PC-9 (cell line): Measurements from ENCODE around the gene SHISA6. TPM values are rescaled to one million over a fixed set of nuclear protein-coding genes. Genes with fewer than 3 reads are reported as not detected.
A peak's percentile ranks its signal among the peaks of the same experiment; 100 is the strongest.

Experiments
- Bru-seq: library from RNA; stranded (reverse); fragments of 400-500 nt; gene quantifications from one replicate; lab custom pipeline; 2021; lab: Mats Ljungman, UMichigan
- BruChase-seq, 2 experiments: library from RNA; stranded (reverse); fragments of 400-500 nt; gene quantifications; one replicate each; lab custom pipeline; 2021; lab: Mats Ljungman, UMichigan
- BruUV-seq: library from RNA; stranded (reverse); fragments of 400-500 nt; replicated peaks from 2 replicates; lab custom pipeline; 2021; lab: Mats Ljungman, UMichigan
- CTCF ChIA-PET: fragments of 300-600 bp; sonication (Branson Sonifier 250); formaldehyde crosslinking; loops from one replicate; lab custom pipeline; 2022; ENCODE audit warnings: antibody characterized with exemption; lab: Charles Lee
- POLR2A ChIA-PET: fragments of 300-600 bp; sonication (Branson Sonifier 250); formaldehyde crosslinking; loops from one replicate; lab custom pipeline; 2022; ENCODE audit warnings: antibody characterized with exemption; ENCODE audit not compliant: unreplicated experiment; lab: Charles Lee
- DNase-seq, 2 experiments: peaks; one replicate each; pipeline versions ENCODE4 v3.0.0 to v3.0.0-alpha.2; 2015 to 2022; ENCODE audit warnings: mixed read lengths in 1 of 2
- H2AFZ ChIP-seq: fragments of 200-600 bp; sonication (generic); 2 replicates; pipeline ENCODE4 v1.8.1; 2017; ENCODE audit warnings: antibody characterized with exemption
- H3F3A ChIP-seq: fragments of 200-600 bp; sonication (generic); 2 replicates; pipeline ENCODE4 v1.8.1; 2017; ENCODE audit warnings: antibody characterized with exemption, mild to moderate bottlenecking, low read depth; ENCODE audit not compliant: insufficient read depth
- H3K27ac ChIP-seq: fragments of 200-600 bp; sonication (generic); 2 replicates; pipeline ENCODE4 v1.6.1; 2016; ENCODE audit warnings: mixed run types
- H3K27me3 ChIP-seq: fragments of 200-600 bp; sonication (generic); 2 replicates; pipeline ENCODE4 v1.6.1; 2016; ENCODE audit warnings: low read depth, mixed run types; ENCODE audit not compliant: insufficient read depth
- H3K36me3 ChIP-seq: fragments of 200-600 bp; sonication (generic); 2 replicates; pipeline ENCODE4 v1.6.1; 2016; ENCODE audit warnings: low read depth, mixed run types
- H3K4me1 ChIP-seq: fragments of 200-600 bp; sonication (generic); replicated peaks from 2 replicates; pipeline ENCODE4 v1.6.1; 2016; ENCODE audit warnings: mixed run types; ENCODE audit not compliant: insufficient read depth
- H3K4me2 ChIP-seq: fragments of 200-600 bp; sonication (generic); 2 replicates; pipeline ENCODE4 v1.6.1; 2017; ENCODE audit warnings: mixed run types
- H3K4me3 ChIP-seq: fragments of 200-600 bp; sonication (generic); 2 replicates; pipeline ENCODE4 v1.6.1; 2016; ENCODE audit warnings: mixed run types
- H3K79me2 ChIP-seq: fragments of 200-600 bp; sonication (generic); 2 replicates; pipeline ENCODE4 v1.6.1; 2017; ENCODE audit warnings: low read depth, mixed run types
- H3K9me2 ChIP-seq: fragments of 200-600 bp; sonication (generic); 2 replicates; pipeline ENCODE4 v1.8.1; 2017; ENCODE audit warnings: mild to moderate bottlenecking; ENCODE audit not compliant: insufficient read depth
- H3K9me3 ChIP-seq: fragments of 200-600 bp; sonication (generic); 2 replicates; pipeline ENCODE4 v1.8.1; 2016; ENCODE audit warnings: low read depth; ENCODE audit not compliant: insufficient read depth
- H4K20me1 ChIP-seq: fragments of 200-600 bp; sonication (generic); 2 replicates; pipeline ENCODE4 v1.8.1; 2017; ENCODE audit not compliant: insufficient read depth
- EZH2 ChIP-seq: fragments of 200-600 bp; sonication (generic); IDR thresholded peaks from 2 replicates; pipeline ENCODE4 v1.8.0; 2017; ENCODE audit warnings: antibody characterized with exemption, low read depth
- intact Hi-C: fragments of 100-400 bp; cut with micrococcal nuclease; formaldehyde crosslinking; loops from one replicate; pipeline ENCODE4 v1.10.0; 2022; ENCODE audit not compliant: unreplicated experiment
- long read RNA-seq: library from polyadenylated mRNA; stranded (forward); transcript quantifications from one replicate; pipeline ENCODE4 v2.0.0, GENCODE V29; 2022
- total RNA-seq: library from RNA; stranded (reverse); gene quantifications from 2 replicates; pipeline ENCODE4 v1.2.3, GENCODE V29; 2021
- TF ChIP-seq, protein P1 (sequence below): fragments of 200-600 bp; sonication (generic); conservative IDR thresholded peaks from 2 replicates; pipeline ENCODE4 v1.6.1; 2017; ENCODE audit warnings: mixed run types, antibody characterized with exemption, mild to moderate bottlenecking, moderate library complexity

Gene SHISA6
- not detected in 2 replicates for total RNA-seq
- percentile 0 among the genes with signal in this experiment for Bru-seq, nascent RNA
- percentile 0 among the genes with signal in this experiment for BruChase-seq, experiment 1, labeled RNA remaining after a 2-hour chase
- BruChase-seq, experiment 2, labeled RNA remaining after a 6-hour chase = percentile 0 among the genes with signal in this experiment
- long read RNA-seq = 0 reads

DNA sequence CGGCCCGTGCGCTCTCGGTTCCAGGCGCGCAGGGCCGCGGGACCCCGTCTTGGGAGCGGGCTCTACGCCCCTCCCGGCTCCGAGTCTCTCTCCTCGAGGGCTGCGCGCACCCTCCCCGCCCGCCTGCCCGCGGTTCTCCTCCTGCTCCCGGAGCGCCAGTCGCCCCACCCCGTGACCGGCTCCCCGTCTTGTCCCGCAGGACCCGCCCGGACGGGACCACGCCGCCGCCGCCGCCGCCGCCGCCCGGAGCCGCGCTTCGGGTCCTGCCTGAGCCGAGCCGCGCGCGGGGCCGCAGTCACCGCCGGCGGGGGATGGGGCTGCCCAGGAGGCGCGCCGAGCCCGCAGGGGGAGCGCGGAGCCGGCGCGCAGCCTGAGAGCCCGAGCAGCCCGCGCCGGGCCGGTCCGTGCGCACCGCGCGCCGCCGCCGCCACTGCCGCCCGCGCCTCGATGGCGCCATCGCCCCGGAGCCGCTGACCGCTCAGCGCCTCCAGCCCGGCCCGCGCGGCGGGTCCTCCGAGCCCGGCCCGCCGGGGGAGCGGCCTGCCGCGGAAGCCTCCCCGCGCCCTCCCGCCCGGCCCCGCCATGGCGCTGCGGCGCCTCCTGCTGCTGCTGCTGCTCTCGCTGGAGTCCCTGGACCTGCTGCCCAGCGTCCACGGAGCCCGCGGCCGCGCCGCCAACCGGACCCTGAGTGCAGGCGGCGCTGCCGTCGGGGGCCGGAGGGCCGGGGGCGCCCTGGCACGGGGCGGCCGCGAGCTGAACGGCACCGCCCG lies at the start of gene SHISA6:
Gene SHISA6 (plus strand): TSS at position 373 of the 770 bp plus-strand sequence.
- BruUV-seq = no TSS peak
- no peak within 1 kb of the TSS for H3K27ac ChIP-seq
- H3K79me2 ChIP-seq = no peaks in the 10 kb centered on the region
- H3F3A ChIP-seq = no peaks in the 10 kb centered on the region
- no peak within 1 kb of the TSS for H3K4me2 ChIP-seq
- H3K4me1 ChIP-seq = no peaks in the 10 kb centered on the region
- no peak within 1 kb of the TSS for H3K4me3 ChIP-seq
- intact Hi-C loops = no loop called here
- ChIA-PET CTCF (no interaction called here), POLR2A (no interaction called here)
- H2AFZ ChIP-seq = no peak within 1 kb of the TSS
- no peaks in the 10 kb centered on the region for H4K20me1 ChIP-seq
- TF ChIP-seq, protein P1, sequence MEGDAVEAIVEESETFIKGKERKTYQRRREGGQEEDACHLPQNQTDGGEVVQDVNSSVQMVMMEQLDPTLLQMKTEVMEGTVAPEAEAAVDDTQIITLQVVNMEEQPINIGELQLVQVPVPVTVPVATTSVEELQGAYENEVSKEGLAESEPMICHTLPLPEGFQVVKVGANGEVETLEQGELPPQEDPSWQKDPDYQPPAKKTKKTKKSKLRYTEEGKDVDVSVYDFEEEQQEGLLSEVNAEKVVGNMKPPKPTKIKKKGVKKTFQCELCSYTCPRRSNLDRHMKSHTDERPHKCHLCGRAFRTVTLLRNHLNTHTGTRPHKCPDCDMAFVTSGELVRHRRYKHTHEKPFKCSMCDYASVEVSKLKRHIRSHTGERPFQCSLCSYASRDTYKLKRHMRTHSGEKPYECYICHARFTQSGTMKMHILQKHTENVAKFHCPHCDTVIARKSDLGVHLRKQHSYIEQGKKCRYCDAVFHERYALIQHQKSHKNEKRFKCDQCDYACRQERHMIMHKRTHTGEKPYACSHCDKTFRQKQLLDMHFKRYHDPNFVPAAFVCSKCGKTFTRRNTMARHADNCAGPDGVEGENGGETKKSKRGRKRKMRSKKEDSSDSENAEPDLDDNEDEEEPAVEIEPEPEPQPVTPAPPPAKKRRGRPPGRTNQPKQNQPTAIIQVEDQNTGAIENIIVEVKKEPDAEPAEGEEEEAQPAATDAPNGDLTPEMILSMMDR = no peak
- no peak for TF ChIP-seq EZH2
- no peak for DNase-seq
- no peaks in the 10 kb centered on the region for H3K9me3 ChIP-seq
- H3K27me3 ChIP-seq = no peaks in the 10 kb centered on the region
- no peaks in the 10 kb centered on the region for H3K36me3 ChIP-seq
- H3K9me2 ChIP-seq = no peaks in the 10 kb centered on the region

DNA sequence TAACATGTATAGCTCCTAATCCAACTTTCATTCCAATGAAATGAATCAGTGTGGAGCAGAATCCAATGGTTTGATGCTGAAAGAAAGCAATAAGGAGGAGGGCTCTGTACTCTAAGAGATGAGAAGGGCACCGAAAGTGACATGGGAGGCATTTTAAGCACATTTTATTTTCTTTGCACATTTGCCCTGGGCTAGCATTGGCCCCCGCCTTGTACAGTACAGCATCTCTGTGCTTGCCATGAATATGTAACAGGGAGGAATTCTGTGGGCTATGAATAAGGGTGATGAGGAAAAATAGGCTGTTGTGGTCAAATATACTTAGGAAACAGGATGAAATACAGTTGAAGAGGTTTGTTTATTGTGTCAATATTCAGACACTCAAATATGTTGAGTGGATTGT lies 45.2 kb upstream of the SHISA6 start:
- Histone ChIP-seq H3K4me1 (no peaks in the 10 kb centered on the region), H3K79me2 (no peaks in the 10 kb centered on the region), H3K9me2 (no peaks in the 10 kb centered on the region), H3K4me3 (no peak overlapping the region), H3K9me3 (no peaks in the 10 kb centered on the region), H2AFZ (no peak overlapping the region), H4K20me1 (no peaks in the 10 kb centered on the region), H3K27ac (no peak overlapping the region), H3F3A (no peaks in the 10 kb centered on the region), H3K4me2 (no peak overlapping the region), H3K36me3 (no peaks in the 10 kb centered on the region), H3K27me3 (no peaks in the 10 kb centered on the region)
- no peak for TF ChIP-seq EZH2
- TF ChIP-seq, protein P1 = no peak
- ChIA-PET CTCF (no interaction called here), POLR2A (interaction anchor here (0.6 kb wide), 1 partner anchor 212 kb away, joined by 3 read pairs; no protein-coding TSS in a partner anchor)
- intact Hi-C loops = no loop called here
- DNase-seq = no peak
- BruUV-seq = no TSS peak

DNA sequence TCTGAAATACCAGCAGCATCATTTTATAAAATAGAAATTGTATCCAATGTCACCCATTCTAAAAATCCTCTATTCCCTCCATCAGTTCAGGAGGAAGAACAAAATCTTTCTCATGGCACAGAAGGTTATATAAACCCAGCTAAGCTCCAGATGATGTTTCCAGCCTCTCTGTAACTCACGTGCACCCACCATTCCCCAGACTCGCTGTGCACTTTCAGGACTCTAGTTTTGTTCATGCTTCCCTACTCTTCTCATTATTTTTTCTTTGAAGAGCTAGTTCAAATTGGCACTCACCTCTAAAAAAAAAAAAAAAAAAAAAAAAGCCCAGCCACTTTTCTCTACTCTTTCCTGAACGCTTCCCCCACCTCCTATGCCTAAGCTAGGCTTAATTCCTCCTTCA lies 36.0 kb upstream of the SHISA6 start:
- Histone ChIP-seq H3K4me3 (no peak overlapping the region), H3K9me3 (no peaks in the 10 kb centered on the region), H3K27me3 (no peaks in the 10 kb centered on the region), H3K27ac (no peak overlapping the region), H3K4me1 (no peaks in the 10 kb centered on the region), H3K79me2 (no peaks in the 10 kb centered on the region), H3K9me2 (no peaks in the 10 kb centered on the region), H3K4me2 (no peak overlapping the region), H3F3A (no peaks in the 10 kb centered on the region), H4K20me1 (no peaks in the 10 kb centered on the region), H3K36me3 (no peaks in the 10 kb centered on the region), H2AFZ (no peak overlapping the region)
- no peak for TF ChIP-seq EZH2
- TF ChIP-seq, protein P1 = no peak
- CTCF ChIA-PET = no interaction called here
- DNase-seq = no peak
- POLR2A ChIA-PET = no interaction called here
- BruUV-seq = no TSS peak
- intact Hi-C loops = no loop called here
